Lung (tissue), 12 donors: Measurements from ENCODE around the gene AK4. TPM values are rescaled to one million over a fixed set of nuclear protein-coding genes. Genes with fewer than 3 reads are reported as not detected.

Experiments
- ATAC-seq: fragments of 200-7000 bp; cut with Tn5 transposase; one replicate; pipeline ENCODE4 v1.9.1; 2020; ENCODE audit warnings: moderate number of reproducible peaks; ENCODE audit not compliant: insufficient read depth, low FRiP score
- DNase-seq, 3 donors: peaks; one replicate each; pipeline ENCODE4 v3.0.0-alpha.2; 2013 to 2017
- H3K27ac ChIP-seq, 2 donors: one replicate each; pipeline ENCODE4 v1.5.1; 2013; ENCODE audit warnings: mild to moderate bottlenecking in 2 of 2, moderate library complexity in 2 of 2, control low read depth in 1 of 2, inconsistent platforms in 1 of 2, low read depth in 1 of 2, low read length in 1 of 2
- H3K27me3 ChIP-seq, 3 donors: one replicate each; pipeline ENCODE4 v1.5.1; 2013; ENCODE audit warnings: low read length in 2 of 3; ENCODE audit not compliant: control insufficient read depth in 3 of 3, insufficient read depth in 3 of 3
- H3K36me3 ChIP-seq, 4 donors: one replicate each; pipeline ENCODE4 v1.5.1; 2013; ENCODE audit warnings: low read length in 4 of 4, mild to moderate bottlenecking in 1 of 4, moderate library complexity in 1 of 4; ENCODE audit not compliant: control insufficient read depth in 4 of 4, insufficient read depth in 4 of 4
- H3K4me1 ChIP-seq, 5 donors: one replicate each; pipeline ENCODE4 v1.5.1; 2013; ENCODE audit warnings: low read length in 5 of 5, mild to moderate bottlenecking in 2 of 5, moderate library complexity in 1 of 5; ENCODE audit not compliant: control insufficient read depth in 5 of 5, insufficient read depth in 5 of 5
- H3K4me3 ChIP-seq: one replicate; pipeline ENCODE4 v1.5.1; 2013; ENCODE audit warnings: mild to moderate bottlenecking, control low read depth, moderate library complexity
- H3K9ac ChIP-seq, 2 donors: one replicate each; pipeline ENCODE4 v1.5.1; 2013; ENCODE audit warnings: low read length in 2 of 2, control low read depth in 1 of 2; ENCODE audit not compliant: insufficient read depth in 1 of 2
- H3K9me3 ChIP-seq, 4 donors: one replicate each; pipeline ENCODE4 v1.5.1; 2013; ENCODE audit warnings: low read length in 3 of 4, mild to moderate bottlenecking in 1 of 4, moderate library complexity in 1 of 4; ENCODE audit not compliant: control insufficient read depth in 4 of 4, insufficient read depth in 3 of 4
- CTCF ChIP-seq: IDR thresholded peaks from 2 replicates; pipeline ENCODE4 v1.5.1; 2012; ENCODE audit warnings: mild to moderate bottlenecking; ENCODE audit errors: control extremely low read depth, extremely low read depth
- WGBS, 2 donors: extraction: QIAGEN DNeasy Blood & Tissue Kit; methylation state at CpG; one replicate each; pipeline ENCODE4 v1.1.7; 2013; 5-methylcytosine and 5-hydroxymethylcytosine counted together
- polyA plus RNA-seq, 2 donors: library from polyadenylated mRNA; stranded (reverse); fragments of 200-250 nt; gene quantifications; one replicate each; pipeline ENCODE4 v1.2.1, GENCODE V29; 2013
- total RNA-seq, 2 donors: library from RNA; depleted of rRNA in 1 of 2; stranded (reverse); fragments of >200 nt in 1 of 2; gene quantifications; one replicate each; pipeline ENCODE4 v1.2.1, GENCODE V29; 2014 to 2021
- donor health status: control.
- donor health status: control.
- donor health status: Bipolar disorder and iron deficiency.
- donor health status: healthy.
- donor health status: DM: yes; HTN: yes; CAD: no.

AK4 gene
- total and polyA plus RNA-seq, 4 donors, result 1.1 to 13.7 (median 6.5) TPM

DNA sequence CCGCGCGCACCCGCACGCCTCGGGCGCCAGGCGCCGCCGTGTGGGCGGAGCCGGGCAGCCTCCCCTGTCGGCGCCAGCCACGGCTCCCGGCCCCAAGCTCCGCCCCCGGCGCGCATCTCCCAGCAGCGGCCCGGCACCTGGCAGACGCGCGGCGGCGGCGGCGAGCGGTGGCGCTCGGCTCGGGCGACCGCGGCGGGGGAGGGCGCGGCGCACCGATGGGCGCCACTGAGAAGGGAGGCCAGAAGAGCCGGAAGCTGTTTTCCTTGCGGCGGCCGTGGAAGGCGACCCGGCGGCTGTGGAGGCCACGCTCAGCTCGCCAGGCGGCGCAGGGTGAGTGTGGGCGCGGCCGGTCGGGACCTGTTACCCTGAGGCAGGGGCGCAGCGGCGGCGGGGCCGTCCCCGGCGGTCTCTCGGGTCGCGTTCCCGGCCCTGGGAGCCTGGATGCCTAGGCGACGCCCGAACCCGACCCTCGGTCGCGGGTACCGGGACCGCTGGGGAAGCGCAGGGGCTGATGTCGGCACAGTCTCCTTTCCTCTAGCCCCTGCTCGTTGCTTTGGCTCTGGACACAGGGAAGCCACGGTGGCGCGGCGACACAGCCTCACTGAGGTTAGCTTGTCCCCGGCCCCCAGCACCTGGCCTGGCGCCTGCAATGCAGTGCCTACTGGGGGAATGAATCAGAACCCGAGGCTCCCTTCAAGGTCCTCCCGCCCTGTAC, 106.5 kb downstream of the AK4 start:
- Histone ChIP-seq H3K9me3 (no peaks in the 10 kb centered on the region), H3K36me3 (no peaks in the 10 kb centered on the region), H3K4me1 (peaks cover 0 to 15% (median 3%) of the 10 kb centered on the region in 5 donors), H3K27ac (peak overlapping the region; percentile 70 to 73), H3K9ac (no peak overlapping the region), H3K27me3 (peaks cover 0 to 18% (median 10%) of the 10 kb centered on the region in 3 donors), H3K4me3 (peak overlapping the region; percentile 82)
- ATAC-seq, result peak; percentile 97
- DNase-seq, result peak; percentile 46 to 75 (median 71)
- 0% methylated on average over 76 to 88 of the region's 88 CpGs for WGBS, 2 donors
- TF ChIP-seq CTCF, result no peak

GRCh38 chr1:65255035-65255655, 107.1 kb downstream of the AK4 start:
- Histone ChIP-seq H3K9me3 (no peaks in the 10 kb centered on the region), H3K4me1 (peaks cover 0 to 15% (median 3%) of the 10 kb centered on the region in 5 donors), H3K36me3 (no peaks in the 10 kb centered on the region), H3K4me3 (peak overlapping the region; percentile 82), H3K27me3 (peaks cover 0 to 18% (median 10%) of the 10 kb centered on the region in 3 donors), H3K27ac (peak overlapping the region in 1 of 2 donors; percentile 60), H3K9ac (no peak overlapping the region)
- DNase-seq, result peak; percentile 29 to 36 (median 33)
- no peak for ATAC-seq
- TF ChIP-seq CTCF, result no peak
- 18% methylated on average over 23 of the region's 23 CpGs for WGBS, 2 donors

DNA sequence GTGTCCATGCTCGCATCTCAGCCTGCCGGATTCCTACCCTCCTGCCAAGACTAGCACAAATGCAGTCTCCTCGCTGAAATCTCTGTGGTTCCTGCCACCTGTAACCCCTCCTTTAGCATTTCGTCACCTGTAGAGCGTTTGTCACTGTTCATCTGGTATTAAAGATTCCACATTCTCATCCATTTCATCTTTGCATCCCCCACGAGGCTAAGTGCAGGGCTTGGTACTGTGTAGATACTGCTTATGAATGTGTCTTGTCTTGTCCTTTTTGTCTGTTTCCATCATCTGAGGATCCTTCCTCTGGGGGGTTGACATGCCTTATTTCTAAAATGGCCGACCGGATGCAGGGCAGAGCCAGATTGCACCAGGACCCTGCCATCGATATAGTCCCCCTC, 107.7 kb downstream of the AK4 start:
- TF ChIP-seq CTCF, result no peak
- Histone ChIP-seq H3K36me3 (no peaks in the 10 kb centered on the region), H3K4me1 (peaks cover 0 to 15% (median 3%) of the 10 kb centered on the region in 5 donors), H3K9me3 (no peaks in the 10 kb centered on the region), H3K4me3 (no peak overlapping the region), H3K9ac (no peak overlapping the region), H3K27me3 (peaks cover 0 to 18% (median 12%) of the 10 kb centered on the region in 3 donors), H3K27ac (no peak overlapping the region)
- no peak for DNase-seq
- WGBS, 2 donors, result 83% methylated on average over 9 of the region's 9 CpGs
- no peak for ATAC-seq
